Testis (tissue), 3 donors: Measurements from ENCODE around the gene METTL25. TPM values are rescaled to one million over a fixed set of nuclear protein-coding genes. Genes with fewer than 3 reads are reported as not detected.

ENCODE experiments used
- DNase-seq: peaks from one replicate; pipeline ENCODE4 v3.0.0-alpha.2; 2019
- H3K27ac ChIP-seq, 2 donors: fragments of 200-600 bp; sonication (generic); one replicate each; pipeline ENCODE4 v1.5.1; 2019
- H3K27me3 ChIP-seq: fragments of 200-600 bp; sonication (generic); one replicate; pipeline ENCODE4 v1.5.1; 2019
- H3K36me3 ChIP-seq: fragments of 200-600 bp; sonication (generic); one replicate; pipeline ENCODE4 v1.5.1; 2017; ENCODE audit warnings: low read depth; ENCODE audit errors: missing control alignments
- H3K4me1 ChIP-seq: fragments of 200-600 bp; sonication (generic); one replicate; pipeline ENCODE4 v1.5.1; 2019
- H3K4me3 ChIP-seq, 2 donors: fragments of 200-600 bp; sonication (generic); one replicate each; pipeline ENCODE4 v1.5.1; 2017 to 2019
- H3K9me3 ChIP-seq: fragments of 200-600 bp; sonication (generic); one replicate; pipeline ENCODE4 v1.5.1; 2017
- CTCF ChIP-seq, 3 experiments: fragments of 450-650 bp in 2 of 3; fragments of 200-600 bp in 1 of 3; sonication (generic) in 1 of 3; IDR thresholded peaks; one replicate each; pipeline ENCODE4 v1.5.1; 2016 to 2019; ENCODE audit warnings: antibody characterized with exemption in 3 of 3, mild to moderate bottlenecking in 2 of 3, moderate library complexity in 1 of 3
- POLR2A ChIP-seq: fragments of 450-650 bp; IDR thresholded peaks from one replicate; pipeline ENCODE4 v1.6.1; 2017; ENCODE audit warnings: antibody characterized with exemption, mild to moderate bottlenecking, moderate library complexity
- WGBS, 2 donors: methylation state at CpG; one replicate each; pipeline ENCODE4 v1.1.5; 2018; 5-methylcytosine and 5-hydroxymethylcytosine counted together
- intact Hi-C: fragments of 100-400 bp; cut with DNase I; formaldehyde crosslinking; loops from one replicate; pipeline ENCODE4 v1.15.1; 2023; ENCODE audit warnings: low total_unique reads
- polyA plus RNA-seq: library from polyadenylated mRNA; stranded (reverse); fragments of 350-450 nt; fragmentation: Illumina TruSeq; extraction: RNeasy Lipid Tissue Mini Kit (QIAGEN cat#74804); gene quantifications from one replicate; pipeline ENCODE4 v1.2.3, GENCODE V29; 2014; ENCODE audit warnings: low read depth, low replicate concordance; ENCODE audit not compliant: insufficient read depth
- total RNA-seq, 2 donors: library from RNA; depleted of rRNA; stranded (reverse); fragments of >200 nt; gene quantifications; one replicate each; pipeline ENCODE4 v1.2.3, GENCODE V29; 2016

METTL25 gene
- total and polyA plus RNA-seq, 3 donors from 2014 or later, result 9.0 to 11.3 (median 10.8) TPM

GRCh38 chr12:82519510-82519909 is 161.2 kb downstream of the METTL25 start:
- Histone ChIP-seq H3K4me3 (no peak overlapping the region), H3K27ac (no peak overlapping the region), H3K4me1 (no peaks in the 10 kb centered on the region), H3K36me3 (no peaks in the 10 kb centered on the region), H3K27me3 (no peaks in the 10 kb centered on the region), H3K9me3 (no peaks in the 10 kb centered on the region)
- intact Hi-C loops, result no loop called here
- no peak for DNase-seq
- no peak for TF ChIP-seq POLR2A

DNA sequence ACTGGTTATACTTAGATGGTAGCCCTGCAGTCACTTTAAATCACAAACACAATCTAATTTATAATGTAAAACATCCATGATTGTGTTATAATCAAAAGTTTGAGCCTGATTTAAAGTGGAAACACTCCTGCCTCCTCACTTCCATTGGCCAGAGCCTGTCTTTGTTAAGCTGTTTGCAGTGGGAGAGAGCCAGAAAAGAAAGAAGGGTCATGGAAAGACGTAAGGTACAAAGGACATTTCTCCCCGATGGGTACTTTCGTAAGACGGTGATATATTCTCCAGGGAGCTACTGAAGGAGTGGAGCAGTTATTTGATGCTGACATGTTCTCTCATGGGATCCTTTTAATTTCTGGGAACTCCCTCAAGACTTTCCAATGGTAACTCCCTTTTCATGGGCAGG is 164.0 kb downstream of the METTL25 start:
- 96 to 98% methylated on average over 4 of the region's 4 CpGs for WGBS, 2 donors
- no peaks in the 10 kb centered on the region for H3K9me3 ChIP-seq
- H3K27ac ChIP-seq, result no peak overlapping the region
- H3K4me1 ChIP-seq, result no peaks in the 10 kb centered on the region
- no peak for TF ChIP-seq CTCF (IDR thresholded peaks at IDR 0.05)
- no peak for TF ChIP-seq POLR2A
- no peaks in the 10 kb centered on the region for H3K36me3 ChIP-seq
- H3K4me3 ChIP-seq, result no peak overlapping the region
- no peaks in the 10 kb centered on the region for H3K27me3 ChIP-seq
- intact Hi-C loops, result no loop called here
- DNase-seq, result no peak

- no peak overlapping the region for H3K27ac ChIP-seq
- no peaks in the 10 kb centered on the region for H3K27me3 ChIP-seq
- no peak overlapping the region for H3K4me3 ChIP-seq
- H3K36me3 ChIP-seq, result no peaks in the 10 kb centered on the region
- no peak for TF ChIP-seq POLR2A
- TF ChIP-seq CTCF (IDR thresholded peaks at IDR 0.05), result no peak
- intact Hi-C loops, result no loop called here
- DNase-seq, result no peak
- H3K9me3 ChIP-seq, result no peaks in the 10 kb centered on the region
- no peaks in the 10 kb centered on the region for H3K4me1 ChIP-seq
Measured at GRCh38 chr12:82522762-82523161, 164.4 kb downstream of the METTL25 start.

- no peak for TF ChIP-seq POLR2A
- no peak for TF ChIP-seq CTCF (IDR thresholded peaks at IDR 0.05)
- no peaks in the 10 kb centered on the region for H3K9me3 ChIP-seq
- H3K27ac ChIP-seq, result no peak overlapping the region
- DNase-seq, result no peak
- no peaks in the 10 kb centered on the region for H3K4me1 ChIP-seq
- no peak overlapping the region for H3K4me3 ChIP-seq
- no peaks in the 10 kb centered on the region for H3K27me3 ChIP-seq
- H3K36me3 ChIP-seq, result no peaks in the 10 kb centered on the region
- intact Hi-C loops, result no loop called here
- WGBS, 2 donors, result 57 to 68% methylated on average over 3 of the region's 3 CpGs
Measured at GRCh38 chr12:82523996-82524395, 165.7 kb downstream of the METTL25 start.

- no peak overlapping the region for H3K4me3 ChIP-seq
- H3K27me3 ChIP-seq, result no peaks in the 10 kb centered on the region
- no peak overlapping the region for H3K27ac ChIP-seq
- no peaks in the 10 kb centered on the region for H3K9me3 ChIP-seq
- H3K4me1 ChIP-seq, result no peaks in the 10 kb centered on the region
- no peak for DNase-seq
- no peaks in the 10 kb centered on the region for H3K36me3 ChIP-seq
- TF ChIP-seq POLR2A, result no peak
- TF ChIP-seq CTCF (IDR thresholded peaks at IDR 0.05), result no peak
- 64 to 81% methylated on average over 2 of the region's 2 CpGs for WGBS, 2 donors
- intact Hi-C loops, result no loop called here
Measured at GRCh38 chr12:82524641-82525040, 166.3 kb downstream of the METTL25 start.
